COLO829 (cell line): ENCODE measurements around the gene PAK4.

Experiments used
- DNase-seq: peaks from one replicate; pipeline ENCODE4 v3.0.0; 2012; ENCODE audit warnings: low spot score

PAK4 gene

DNA sequence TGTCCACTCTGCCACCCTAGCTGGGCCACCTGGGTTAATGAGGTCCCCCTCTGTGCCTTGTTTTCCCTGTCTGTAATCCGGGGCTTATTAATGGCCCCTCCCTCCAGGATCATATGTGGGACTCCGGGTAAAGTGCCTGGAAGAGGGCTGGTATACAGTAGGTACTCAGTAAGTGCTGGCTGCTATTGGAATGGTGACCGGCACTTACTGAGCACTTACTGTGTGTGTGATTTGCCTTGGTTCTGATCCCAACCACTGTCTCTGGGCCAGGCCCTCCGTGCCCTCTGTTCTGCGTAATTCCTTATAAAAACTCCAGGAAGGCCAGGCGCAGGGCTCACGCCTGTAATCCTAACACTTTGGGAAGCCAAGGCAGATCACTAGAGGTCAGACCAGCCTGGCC is 40.3 kb downstream of the PAK4 start:
- DNase-seq = no peak

DNA sequence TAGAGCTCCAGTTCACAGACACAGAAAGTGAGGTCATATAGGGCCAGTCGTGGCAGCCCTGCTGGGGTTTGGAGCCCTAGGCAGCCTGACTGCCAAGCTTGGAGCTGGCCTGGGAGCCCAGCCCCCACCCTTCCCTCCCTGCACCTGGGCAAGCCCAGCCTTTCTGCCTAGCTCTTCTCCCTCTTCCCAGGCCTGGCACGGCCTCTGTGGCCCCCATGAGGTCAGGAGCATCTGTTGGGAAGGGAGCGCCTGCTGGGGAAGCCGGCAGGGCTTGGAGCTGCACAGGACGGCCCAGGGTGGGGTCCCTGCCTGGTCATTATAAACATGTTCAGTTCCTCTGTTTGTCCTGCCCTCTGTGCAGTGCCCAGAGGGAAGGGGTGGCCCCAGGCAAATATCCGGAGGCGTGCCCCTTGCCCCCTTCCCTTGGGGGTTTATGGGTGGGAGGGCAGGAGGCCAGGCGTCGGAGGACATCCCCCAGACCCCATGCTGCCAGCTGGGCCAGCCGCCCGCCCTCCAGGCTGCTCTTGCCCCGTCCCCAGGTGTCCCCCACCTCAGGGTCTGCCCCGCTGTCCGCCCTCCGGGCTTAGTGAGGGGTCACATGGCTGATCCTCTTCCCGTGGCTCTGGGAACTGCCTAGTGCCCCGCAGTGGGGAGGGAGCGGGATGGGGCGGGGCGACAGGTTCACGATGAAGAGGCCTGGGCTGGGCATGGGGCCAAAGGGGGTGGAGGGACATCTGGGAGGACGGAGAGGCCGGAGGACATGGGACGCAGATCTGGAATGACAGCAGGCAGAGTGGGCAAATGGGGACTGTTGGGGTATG is 41.2 kb downstream of the PAK4 start:
- no peak for DNase-seq

DNA sequence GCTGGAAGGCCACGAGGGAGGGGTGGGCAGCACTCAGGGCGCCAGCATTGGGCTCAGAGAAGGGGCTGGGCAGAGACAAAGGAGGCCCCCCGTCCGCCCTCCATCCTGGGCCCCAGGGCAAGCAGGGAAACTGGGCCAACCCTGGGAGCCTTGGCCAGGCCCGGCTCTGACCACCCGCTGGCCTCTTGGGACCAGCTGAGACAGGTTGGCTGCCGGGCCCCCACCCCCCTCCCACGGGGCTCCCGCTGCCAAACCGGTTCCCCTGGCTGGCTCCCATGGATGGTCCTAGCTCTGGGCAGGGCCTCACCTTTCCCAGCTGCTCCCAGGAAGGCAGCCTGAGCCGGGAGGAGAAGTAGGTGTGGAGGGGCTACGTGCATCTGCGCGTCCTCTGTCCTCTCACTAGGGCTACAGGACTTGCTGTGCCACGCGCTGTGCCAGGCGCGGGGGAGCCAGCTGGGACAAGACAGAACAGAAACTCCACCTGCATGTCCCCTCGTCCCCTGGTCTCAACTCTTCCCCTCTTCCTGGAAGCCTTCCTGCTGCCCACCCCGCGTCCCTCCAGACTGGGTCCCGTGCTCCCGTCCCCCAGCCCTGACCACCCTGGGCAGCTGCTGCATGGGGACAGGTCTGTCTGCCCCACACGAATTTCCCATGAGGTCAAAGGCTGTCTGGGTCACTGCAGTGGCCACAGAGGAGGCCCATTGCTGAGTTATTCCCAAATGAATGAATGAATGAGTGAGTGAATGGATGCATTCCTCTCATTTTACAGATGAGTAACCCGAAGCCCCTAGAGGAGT is 42.1 kb downstream of the PAK4 start:
- DNase-seq = no peak

DNA sequence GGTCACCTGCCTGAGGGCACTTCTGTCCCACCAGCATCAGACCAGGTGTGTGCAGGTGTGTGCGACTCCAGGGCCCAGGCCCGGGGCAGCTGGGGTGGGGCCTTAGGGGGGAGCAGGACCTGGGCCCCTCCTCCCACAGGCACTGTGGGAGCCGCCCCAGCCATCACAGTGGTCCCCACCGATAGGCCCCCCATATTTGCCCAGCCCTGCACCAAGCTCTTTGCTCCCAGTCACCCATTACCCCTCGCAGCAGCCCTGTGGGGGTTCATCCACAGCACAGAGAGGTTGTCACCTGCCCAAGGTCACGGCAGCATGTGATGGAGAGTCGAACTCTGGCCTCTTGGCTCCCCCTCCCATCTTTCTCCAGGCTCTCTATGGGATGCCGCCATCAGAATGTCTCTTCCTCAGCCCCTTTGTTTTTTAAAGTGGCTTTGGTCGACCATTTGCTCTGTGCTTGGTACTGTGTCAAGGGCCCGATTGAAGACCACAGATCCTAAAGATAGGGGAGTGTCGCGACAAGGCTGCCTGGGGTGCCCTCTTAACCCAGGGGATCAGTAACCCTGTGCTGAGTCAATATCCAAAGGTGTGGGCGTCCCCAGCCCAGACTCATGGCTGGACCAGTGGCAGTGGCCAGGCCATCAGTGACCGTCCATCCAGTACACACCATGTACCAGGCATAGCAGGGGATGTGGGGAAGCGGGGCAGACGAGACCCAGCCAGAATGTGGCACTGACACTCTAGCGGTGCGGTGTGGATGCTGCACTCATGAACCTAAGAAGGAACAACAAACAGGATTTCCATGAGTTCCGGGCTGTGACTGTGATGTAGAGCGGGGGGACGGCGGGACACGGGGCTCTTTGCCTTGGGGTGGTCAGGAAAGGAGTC is 42.9 kb downstream of the PAK4 start:
- DNase-seq = no peak

DNA sequence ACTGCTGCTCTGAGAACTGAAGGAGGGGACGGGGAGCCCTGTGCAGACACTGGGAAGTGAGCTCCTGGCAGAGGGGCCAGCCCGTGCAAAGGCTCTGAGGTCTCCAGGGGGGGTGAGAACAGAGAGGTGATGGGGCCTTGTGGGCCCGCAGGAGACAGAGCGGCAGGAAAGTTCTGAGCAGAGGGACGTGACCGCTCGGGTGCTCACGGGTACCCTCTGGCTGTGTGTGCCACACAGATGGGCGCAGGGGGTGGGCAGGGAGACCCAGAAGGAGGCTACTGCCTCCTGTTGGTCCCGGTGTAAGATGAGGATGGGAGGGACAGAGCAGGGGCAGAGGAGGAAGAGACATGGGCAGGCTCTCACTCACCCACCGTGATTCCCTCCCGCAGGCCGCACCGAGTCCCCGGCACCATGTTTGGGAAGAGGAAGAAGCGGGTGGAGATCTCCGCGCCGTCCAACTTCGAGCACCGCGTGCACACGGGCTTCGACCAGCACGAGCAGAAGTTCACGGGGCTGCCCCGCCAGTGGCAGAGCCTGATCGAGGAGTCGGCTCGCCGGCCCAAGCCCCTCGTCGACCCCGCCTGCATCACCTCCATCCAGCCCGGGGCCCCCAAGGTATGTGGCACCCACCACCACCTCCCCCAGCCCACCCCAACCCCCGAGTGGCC is 43.7 kb downstream of the PAK4 start:
- DNase-seq = no peak

DNA sequence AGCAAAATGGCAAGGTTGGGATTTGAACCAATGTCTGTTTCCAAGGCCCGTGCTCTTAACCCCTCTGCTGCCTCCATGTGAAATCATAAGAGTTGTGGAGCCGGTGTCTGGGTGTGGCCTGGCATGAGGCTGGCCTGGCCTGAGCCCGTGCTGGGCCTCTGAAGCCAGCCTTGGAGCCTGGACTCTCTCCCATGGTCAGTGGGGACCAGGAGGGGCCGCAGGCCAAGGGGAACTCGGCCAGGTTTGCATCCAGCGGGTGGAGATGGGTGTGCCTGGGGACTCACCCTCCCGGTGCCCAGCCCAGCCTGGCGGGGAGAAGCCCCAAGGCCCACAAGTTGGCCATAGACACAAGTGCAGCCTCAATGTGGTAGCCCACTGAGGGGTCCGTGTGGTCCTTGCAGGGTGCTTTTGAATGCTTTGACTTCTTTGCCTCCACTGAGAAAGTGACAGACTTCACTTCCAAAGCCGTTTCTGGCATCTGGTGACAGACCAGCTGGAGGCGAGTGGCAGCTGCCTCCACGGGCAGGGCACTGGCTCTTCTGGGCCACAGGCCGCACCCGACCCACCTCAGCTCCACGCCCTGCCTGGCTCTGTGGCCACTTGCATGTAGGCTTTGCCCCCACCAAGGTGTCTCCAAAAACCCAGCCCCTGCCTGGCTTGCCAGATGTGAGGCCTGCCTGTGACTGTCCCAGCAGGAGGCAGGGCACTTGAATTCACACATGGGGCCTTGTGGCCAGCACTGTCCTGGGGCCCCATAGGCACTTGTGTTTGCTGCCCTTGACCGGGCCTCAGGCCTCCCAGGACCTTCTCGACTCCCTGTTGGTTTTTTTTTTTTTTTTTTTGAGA is 45.0 kb downstream of the PAK4 start:
- DNase-seq = no peak

DNA sequence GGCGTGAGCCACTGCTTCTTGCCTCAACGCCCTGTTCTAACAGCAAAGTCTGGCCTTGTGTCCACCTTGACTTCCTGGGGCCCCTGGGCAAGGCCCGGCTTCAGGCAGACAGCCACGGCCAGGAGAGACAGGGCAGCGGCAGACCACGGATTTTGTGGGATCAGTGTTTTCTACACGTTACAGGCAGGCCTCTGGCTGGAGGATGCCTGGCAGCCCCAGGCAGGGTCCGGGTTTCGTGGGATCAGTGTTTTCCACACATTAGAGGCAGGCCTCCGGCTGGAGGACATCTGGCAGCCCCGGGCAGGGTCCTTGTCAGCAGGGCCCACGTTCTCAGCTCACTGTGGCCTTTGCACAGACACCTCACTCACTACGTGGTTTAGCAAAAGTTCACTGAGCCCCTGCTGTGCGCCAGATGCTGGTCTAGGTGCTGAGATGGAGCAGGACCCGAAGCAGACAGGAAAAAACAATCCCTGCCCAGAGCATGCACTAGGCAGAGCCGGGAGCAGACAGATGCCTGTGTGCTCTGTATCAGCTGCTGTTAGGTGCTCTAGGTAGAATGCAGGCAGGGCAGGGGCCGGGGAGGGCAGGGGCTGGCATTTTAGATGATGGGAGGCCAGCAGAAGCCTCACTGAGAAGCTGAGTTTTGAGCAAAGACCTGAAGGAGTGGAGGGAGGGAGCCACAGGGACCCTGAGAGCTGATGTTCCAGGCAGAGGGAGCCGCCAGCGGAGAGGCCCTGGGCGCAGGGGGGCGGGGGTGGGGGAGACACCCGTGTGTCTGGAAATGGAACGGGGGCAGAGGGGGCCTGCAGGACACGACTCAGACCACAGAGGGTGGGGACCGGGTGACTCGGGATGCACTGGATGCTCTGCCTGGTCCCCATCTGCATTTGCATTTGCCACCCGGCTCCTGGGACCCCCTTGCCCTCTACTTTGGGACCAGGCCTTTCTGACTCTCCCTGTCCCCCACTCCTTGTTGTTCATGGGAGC is 46.2 kb downstream of the PAK4 start:
- no peak for DNase-seq

DNA sequence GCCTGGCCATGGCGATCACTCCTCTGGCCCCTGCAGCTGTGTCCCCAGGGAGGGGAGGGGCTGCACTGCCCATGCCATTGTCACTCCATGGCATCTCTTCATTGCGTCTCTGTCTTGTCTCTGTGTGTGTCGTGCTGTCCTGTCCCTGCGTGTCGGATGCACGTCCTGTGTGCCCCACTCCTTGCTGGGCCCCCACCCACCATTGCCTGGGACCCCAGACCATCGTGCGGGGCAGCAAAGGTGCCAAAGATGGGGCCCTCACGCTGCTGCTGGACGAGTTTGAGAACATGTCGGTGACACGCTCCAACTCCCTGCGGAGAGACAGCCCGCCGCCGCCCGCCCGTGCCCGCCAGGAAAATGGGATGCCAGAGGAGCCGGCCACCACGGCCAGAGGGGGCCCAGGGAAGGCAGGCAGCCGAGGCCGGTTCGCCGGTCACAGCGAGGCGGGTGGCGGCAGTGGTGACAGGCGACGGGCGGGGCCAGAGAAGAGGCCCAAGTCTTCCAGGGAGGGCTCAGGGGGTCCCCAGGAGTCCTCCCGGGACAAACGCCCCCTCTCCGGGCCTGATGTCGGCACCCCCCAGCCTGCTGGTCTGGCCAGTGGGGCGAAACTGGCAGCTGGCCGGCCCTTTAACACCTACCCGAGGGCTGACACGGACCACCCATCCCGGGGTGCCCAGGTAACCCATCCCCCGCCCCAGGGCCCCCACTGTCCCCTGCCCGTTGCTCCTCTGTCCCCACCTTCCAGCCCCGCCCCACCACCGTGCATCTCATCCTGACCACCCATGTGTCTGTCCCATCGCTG is 47.3 kb downstream of the PAK4 start:
- no peak for DNase-seq

DNA sequence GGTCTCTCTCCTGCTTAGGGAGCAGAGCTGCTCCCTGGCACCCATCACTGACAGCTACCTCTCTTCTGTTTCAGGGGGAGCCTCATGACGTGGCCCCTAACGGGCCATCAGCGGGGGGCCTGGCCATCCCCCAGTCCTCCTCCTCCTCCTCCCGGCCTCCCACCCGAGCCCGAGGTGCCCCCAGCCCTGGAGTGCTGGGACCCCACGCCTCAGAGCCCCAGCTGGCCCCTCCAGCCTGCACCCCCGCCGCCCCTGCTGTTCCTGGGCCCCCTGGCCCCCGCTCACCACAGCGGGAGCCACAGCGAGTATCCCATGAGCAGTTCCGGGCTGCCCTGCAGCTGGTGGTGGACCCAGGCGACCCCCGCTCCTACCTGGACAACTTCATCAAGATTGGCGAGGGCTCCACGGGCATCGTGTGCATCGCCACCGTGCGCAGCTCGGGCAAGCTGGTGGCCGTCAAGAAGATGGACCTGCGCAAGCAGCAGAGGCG is 48.0 kb downstream of the PAK4 start:
- DNase-seq = no peak

DNA sequence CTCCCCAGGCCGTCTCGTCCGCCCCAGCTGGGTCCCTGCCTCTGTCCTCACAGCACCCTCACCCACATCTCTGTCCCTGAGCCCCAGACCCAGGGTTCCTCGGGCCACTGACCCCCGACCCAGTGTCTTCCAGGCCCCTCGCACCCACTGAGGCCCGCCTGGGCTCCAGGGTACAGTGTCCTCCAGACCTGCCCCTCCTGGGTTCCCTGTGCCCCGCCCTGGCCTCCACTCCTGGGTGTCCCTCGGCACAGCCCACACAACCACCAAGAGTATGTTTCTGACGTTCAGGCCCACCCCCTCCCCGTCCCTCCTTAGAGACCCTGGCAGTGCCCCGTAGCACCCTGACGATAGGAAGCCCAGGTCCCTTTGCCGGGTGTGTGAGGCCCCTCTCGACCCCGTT is 48.6 kb downstream of the PAK4 start:
- DNase-seq = no peak

DNA sequence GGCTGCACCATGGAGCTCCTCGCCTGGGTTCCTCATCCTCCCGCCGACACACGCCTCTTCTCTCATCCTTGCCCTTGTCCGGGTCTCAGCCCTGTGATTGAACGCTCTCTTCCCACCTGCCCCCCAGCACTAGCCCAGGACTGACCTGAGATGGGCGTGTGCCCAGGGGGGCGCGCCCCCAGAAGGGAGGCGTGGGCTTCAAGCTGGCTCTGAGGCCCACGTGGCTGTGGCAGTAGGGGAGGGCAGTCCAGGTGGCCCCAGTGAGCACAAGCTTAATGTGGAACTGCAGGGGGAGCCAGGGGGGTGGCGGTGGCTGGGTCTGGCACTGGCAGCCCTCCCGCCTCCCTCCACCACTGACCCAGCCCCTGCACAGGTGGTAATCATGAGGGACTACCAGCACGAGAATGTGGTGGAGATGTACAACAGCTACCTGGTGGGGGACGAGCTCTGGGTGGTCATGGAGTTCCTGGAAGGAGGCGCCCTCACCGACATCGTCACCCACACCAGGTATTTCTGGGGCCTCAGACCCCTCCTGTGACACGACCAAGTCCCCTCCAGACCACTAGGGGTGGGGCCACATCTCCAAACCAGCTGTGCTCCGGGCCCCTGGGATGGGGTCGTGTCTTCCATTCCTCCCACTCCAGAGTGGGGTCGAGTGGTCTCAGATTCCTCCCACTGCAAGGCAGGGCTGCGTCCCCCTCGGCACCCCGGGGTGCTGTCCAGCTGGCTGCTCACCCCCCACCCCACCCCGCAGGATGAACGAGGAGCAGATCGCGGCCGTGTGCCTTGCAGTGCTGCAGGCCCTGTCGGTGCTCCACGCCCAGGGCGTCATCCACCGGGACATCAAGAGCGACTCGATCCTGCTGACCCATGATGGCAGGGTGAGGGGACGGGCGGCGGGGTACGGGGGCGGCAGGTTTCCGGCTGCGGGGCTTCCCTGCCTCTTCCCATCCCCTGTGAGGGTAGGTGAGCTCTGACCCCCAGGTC is 49.3 kb downstream of the PAK4 start:
- DNase-seq = no peak

DNA sequence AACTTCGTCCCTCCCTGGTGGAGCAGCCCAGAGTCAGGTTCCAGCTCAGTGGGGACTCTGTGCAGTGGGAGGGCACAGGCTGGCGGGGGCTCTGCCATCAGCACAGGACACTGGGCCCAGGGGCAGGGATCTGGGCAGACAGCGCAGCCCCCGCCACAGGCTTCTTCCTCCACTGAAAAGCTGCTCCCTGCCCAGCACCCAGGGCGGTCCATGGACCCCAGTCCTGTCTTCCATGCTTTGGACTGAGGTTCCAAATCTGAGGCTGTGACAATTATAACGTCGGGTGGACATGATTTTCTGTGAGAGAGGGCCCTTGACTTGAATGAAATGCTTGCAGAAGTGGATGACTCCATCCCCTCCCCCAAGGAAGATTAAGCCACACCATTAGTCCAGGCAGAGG is 50.0 kb downstream of the PAK4 start:
- no peak for DNase-seq

DNA sequence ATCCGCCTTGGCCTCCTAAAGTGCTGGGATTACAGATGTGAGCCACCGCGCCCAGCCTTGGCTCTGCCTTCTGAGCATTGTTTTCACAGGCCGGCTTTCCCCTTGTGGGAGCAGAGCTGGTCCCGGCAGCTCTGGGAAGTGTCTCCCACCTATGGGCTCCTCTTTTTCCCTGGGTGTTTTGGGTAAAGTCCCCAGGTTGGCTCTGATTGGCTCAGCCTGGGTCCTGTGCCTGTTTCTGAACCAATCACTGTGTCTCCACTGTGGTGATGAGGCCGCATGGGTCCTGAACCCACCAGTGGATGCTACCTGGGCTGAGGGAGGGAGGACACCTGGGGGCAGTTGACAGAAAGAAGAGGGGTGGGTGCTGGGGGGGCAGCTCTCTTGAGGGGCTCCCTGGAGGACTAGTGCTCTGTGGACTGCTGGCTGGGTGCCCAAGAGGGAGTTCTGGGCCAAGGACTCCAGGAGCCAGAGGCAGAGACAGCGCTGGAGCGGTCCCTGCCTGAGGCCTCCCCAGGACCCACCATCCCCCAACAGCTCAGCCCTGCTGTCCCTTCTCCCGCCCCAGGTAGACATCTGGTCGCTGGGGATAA is 51.6 kb downstream of the PAK4 start:
- no peak for DNase-seq

DNA sequence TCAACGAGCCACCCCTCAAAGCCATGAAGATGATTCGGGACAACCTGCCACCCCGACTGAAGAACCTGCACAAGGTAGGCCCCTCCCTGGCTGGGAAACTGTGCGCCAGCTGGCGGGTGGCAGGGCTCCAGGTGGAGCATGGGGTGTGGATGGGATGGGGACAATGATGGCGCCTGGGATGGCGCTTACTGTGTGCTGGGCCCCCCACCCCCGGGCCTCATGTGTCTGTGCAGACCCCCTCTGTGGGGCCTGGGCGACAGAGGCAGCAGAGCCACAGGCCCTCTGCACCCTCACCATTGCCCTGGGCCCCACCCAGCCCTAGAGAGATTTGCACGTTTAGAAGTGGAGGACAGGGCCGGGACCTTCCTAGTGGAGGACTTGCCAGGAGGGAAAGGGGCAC is 52.1 kb downstream of the PAK4 start:
- no peak for DNase-seq

DNA sequence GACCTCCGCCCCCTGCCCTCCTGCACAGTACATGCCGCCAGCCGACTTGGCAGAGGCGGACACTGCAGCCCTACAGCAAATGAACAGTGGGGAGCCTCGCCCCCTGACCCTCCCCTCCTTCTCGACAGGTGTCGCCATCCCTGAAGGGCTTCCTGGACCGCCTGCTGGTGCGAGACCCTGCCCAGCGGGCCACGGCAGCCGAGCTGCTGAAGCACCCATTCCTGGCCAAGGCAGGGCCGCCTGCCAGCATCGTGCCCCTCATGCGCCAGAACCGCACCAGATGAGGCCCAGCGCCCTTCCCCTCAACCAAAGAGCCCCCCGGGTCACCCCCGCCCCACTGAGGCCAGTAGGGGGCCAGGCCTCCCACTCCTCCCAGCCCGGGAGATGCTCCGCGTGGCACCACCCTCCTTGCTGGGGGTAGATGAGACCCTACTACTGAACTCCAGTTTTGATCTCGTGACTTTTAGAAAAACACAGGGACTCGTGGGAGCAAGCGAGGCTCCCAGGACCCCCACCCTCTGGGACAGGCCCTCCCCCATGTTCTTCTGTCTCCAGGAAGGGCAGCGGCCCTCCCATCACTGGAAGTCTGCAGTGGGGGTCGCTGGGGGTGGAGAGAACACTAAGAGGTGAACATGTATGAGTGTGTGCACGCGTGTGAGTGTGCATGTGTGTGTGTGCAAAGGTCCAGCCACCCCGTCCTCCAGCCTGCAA is 52.9 kb downstream of the PAK4 start:
- DNase-seq = no peak

DNA sequence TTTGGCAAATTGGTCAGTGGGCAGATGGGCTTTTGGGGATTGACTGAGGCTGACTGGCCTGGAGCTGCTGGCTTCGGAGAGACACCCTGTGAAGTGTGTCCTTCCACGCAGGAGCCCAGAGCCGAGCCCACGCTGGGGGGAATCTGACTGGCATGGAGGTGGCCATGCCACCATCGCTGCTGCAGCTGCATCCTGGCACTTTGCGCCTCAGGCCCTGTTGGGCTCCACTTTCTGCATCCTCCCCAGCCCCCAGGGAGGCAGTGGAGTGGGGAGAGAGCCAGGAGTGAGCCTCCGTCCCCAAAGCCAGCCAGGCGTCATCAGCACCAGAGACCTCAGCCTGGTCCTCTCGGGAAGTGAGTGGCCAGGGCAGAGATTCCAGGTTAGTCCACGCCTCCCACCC is 54.2 kb downstream of the PAK4 start:
- DNase-seq = no peak
